ENCODE measurements around the gene HPSE2.

HPSE2 gene

DNA sequence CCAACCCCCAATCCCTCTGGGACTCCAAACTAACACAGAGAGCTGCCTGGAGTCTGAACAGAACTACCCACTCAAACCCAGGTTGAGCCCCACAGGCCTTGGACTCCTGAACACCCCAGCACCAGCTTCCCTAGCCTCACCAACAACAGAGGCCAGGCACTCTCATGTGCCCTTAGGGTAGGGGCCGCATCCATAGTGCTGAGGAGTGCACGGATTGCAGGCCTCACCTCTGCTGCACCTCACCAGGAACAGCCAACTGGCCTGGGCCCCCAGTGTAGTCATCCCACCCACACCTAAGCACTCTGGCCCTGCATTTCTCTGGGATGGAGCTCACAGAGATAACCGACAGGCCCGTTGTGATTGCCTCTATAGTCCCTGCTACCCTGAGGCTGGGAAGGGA lies 194.2 kb downstream of the HPSE2 start:
- Histone ChIP-seq H3K4me3 (ENCODE audit: low read length) (no peak overlapping the region), H2AFZ (ENCODE audit: low read depth, low read length) (no peak overlapping the region), H3K79me2 (ENCODE audit: low read length) (no peaks in the 10 kb centered on the region), H3K4me2 (ENCODE audit: low read length) (no peak overlapping the region), H4K20me1 (ENCODE audit: insufficient read depth, low read length) (no peaks in the 10 kb centered on the region), H3K4me1 (ENCODE audit: low read length) (no peaks in the 10 kb centered on the region), H3K27ac (ENCODE audit: low read length) (no peak overlapping the region), H3K9me3 (ENCODE audit: insufficient read depth, low read length) (no peaks in the 10 kb centered on the region), H3K27me3 (ENCODE audit: low read depth, low read length) (no peaks in the 10 kb centered on the region), H3K9ac (ENCODE audit: low read length) (no peak overlapping the region), H3K36me3 (replicated peaks; ENCODE audit: low read depth, low read length) (no peaks in the 10 kb centered on the region)
- TF ChIP-seq, protein P1, sequence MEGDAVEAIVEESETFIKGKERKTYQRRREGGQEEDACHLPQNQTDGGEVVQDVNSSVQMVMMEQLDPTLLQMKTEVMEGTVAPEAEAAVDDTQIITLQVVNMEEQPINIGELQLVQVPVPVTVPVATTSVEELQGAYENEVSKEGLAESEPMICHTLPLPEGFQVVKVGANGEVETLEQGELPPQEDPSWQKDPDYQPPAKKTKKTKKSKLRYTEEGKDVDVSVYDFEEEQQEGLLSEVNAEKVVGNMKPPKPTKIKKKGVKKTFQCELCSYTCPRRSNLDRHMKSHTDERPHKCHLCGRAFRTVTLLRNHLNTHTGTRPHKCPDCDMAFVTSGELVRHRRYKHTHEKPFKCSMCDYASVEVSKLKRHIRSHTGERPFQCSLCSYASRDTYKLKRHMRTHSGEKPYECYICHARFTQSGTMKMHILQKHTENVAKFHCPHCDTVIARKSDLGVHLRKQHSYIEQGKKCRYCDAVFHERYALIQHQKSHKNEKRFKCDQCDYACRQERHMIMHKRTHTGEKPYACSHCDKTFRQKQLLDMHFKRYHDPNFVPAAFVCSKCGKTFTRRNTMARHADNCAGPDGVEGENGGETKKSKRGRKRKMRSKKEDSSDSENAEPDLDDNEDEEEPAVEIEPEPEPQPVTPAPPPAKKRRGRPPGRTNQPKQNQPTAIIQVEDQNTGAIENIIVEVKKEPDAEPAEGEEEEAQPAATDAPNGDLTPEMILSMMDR (IDR thresholded peaks at IDR 0.05; ENCODE audit: low read depth, low read length): no peak
- no peak for TF ChIP-seq EZH2phosphoT487 (IDR thresholded peaks at IDR 0.05; ENCODE audit: low read depth)

DNA sequence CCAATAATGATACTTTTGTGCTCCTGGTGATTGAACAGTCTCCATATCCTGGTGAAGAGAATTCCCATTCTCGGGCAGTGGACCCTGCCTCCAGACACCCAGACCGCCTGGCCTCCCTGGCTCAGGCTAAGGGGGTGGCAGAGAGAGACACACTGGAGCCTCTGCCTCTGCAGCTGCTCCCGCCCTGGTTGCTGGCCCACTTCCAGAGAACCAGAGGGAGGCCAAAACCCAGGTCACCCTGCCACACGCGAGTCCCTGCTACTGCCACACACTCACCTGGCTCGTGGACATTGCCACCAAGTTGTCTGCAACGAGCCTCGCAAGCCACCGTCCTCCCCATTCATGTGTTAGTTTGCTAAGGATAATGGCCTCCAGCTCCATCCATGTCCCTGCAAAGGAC lies 221.8 kb downstream of the HPSE2 start:
- Histone ChIP-seq H3K4me1 (ENCODE audit: low read length) (no peaks in the 10 kb centered on the region), H3K79me2 (ENCODE audit: low read length) (no peaks in the 10 kb centered on the region), H3K27ac (ENCODE audit: low read length) (no peak overlapping the region), H3K9ac (ENCODE audit: low read length) (no peak overlapping the region), H3K4me3 (ENCODE audit: low read length) (no peak overlapping the region), H2AFZ (ENCODE audit: low read depth, low read length) (no peak overlapping the region), H3K9me3 (ENCODE audit: insufficient read depth, low read length) (no peaks in the 10 kb centered on the region), H4K20me1 (ENCODE audit: insufficient read depth, low read length) (no peaks in the 10 kb centered on the region), H3K36me3 (replicated peaks; ENCODE audit: low read depth, low read length) (no peaks in the 10 kb centered on the region), H3K4me2 (ENCODE audit: low read length) (no peak overlapping the region), H3K27me3 (ENCODE audit: low read depth, low read length) (no peaks in the 10 kb centered on the region)
- TF ChIP-seq, protein P1 (IDR thresholded peaks at IDR 0.05; ENCODE audit: low read depth, low read length): no peak
- no peak for TF ChIP-seq EZH2phosphoT487 (IDR thresholded peaks at IDR 0.05; ENCODE audit: low read depth)

DNA sequence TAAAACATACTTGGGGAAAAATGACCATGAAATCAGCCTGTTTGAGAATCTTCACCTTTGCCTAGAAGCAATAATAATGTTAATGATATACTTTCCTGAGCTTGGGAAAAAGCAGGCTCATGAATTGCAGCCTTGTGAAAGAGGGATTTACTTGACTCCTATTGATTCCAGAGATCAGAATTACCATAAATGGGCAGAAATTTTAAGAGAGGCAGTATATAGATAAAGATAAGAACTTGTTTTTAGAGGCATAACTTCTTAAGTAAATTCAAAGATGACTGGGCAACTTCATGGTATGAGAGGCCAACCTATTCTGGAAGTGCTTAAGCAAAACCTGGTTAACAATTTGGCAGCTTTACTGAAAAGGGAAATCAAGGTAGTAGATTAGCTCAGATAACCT lies 225.4 kb downstream of the HPSE2 start:
- Histone ChIP-seq H3K4me3 (ENCODE audit: low read length) (no peak overlapping the region), H3K4me2 (ENCODE audit: low read length) (no peak overlapping the region), H3K79me2 (ENCODE audit: low read length) (no peaks in the 10 kb centered on the region), H3K36me3 (replicated peaks; ENCODE audit: low read depth, low read length) (no peaks in the 10 kb centered on the region), H2AFZ (ENCODE audit: low read depth, low read length) (no peak overlapping the region), H3K9me3 (ENCODE audit: insufficient read depth, low read length) (no peaks in the 10 kb centered on the region), H3K4me1 (ENCODE audit: low read length) (no peaks in the 10 kb centered on the region), H4K20me1 (ENCODE audit: insufficient read depth, low read length) (no peaks in the 10 kb centered on the region), H3K27ac (ENCODE audit: low read length) (no peak overlapping the region), H3K27me3 (ENCODE audit: low read depth, low read length) (no peaks in the 10 kb centered on the region), H3K9ac (ENCODE audit: low read length) (no peak overlapping the region)
- TF ChIP-seq, protein P1 (IDR thresholded peaks at IDR 0.05; ENCODE audit: low read depth, low read length): no peak
- TF ChIP-seq EZH2phosphoT487 (IDR thresholded peaks at IDR 0.05; ENCODE audit: low read depth): no peak

DNA sequence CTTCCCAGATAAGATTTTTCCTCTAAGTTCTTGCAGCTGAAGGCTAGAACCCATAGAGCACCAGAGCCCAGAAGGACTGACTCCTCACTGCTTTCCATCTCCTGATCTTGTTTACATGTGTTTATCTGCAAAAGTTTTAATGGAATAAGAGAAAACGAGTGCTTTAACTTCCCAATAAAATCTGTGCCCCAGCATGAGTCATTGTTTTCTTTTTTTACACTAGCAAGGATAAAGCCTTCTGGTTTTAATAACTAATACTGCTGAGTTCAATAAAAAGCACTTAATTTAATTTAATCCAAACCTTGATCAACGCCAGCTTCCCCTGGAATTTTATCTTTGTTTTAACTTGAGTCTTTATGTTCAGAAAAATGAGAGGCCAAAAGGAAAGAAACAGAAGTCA lies 227.6 kb downstream of the HPSE2 start:
- Histone ChIP-seq H3K4me1 (ENCODE audit: low read length) (no peaks in the 10 kb centered on the region), H3K27ac (ENCODE audit: low read length) (no peak overlapping the region), H3K79me2 (ENCODE audit: low read length) (no peaks in the 10 kb centered on the region), H3K4me3 (ENCODE audit: low read length) (no peak overlapping the region), H4K20me1 (ENCODE audit: insufficient read depth, low read length) (no peaks in the 10 kb centered on the region), H3K36me3 (replicated peaks; ENCODE audit: low read depth, low read length) (no peaks in the 10 kb centered on the region), H3K4me2 (ENCODE audit: low read length) (no peak overlapping the region), H3K9me3 (ENCODE audit: insufficient read depth, low read length) (no peaks in the 10 kb centered on the region), H3K9ac (ENCODE audit: low read length) (no peak overlapping the region), H3K27me3 (ENCODE audit: low read depth, low read length) (no peaks in the 10 kb centered on the region), H2AFZ (ENCODE audit: low read depth, low read length) (no peak overlapping the region)
- TF ChIP-seq EZH2phosphoT487 (IDR thresholded peaks at IDR 0.05; ENCODE audit: low read depth): no peak
- TF ChIP-seq, protein P1 (IDR thresholded peaks at IDR 0.05; ENCODE audit: low read depth, low read length): no peak
